Smooth muscle cell of the brain vasculature (primary cell): ENCODE results near the gene KRT86.
A peak's percentile ranks its signal among the peaks of the same experiment; 100 is the strongest.
"Not testable (repeated sequence)": the region's sequence is repeated elsewhere in the genome, so short reads cannot be mapped to it uniquely, and the experiment has no call there.

ENCODE experiments used
- DNase-seq: peaks from one replicate; pipeline ENCODE4 v3.0.0-alpha.2; 2012; ENCODE audit warnings: low read depth, low spot score

KRT86 gene

DNA sequence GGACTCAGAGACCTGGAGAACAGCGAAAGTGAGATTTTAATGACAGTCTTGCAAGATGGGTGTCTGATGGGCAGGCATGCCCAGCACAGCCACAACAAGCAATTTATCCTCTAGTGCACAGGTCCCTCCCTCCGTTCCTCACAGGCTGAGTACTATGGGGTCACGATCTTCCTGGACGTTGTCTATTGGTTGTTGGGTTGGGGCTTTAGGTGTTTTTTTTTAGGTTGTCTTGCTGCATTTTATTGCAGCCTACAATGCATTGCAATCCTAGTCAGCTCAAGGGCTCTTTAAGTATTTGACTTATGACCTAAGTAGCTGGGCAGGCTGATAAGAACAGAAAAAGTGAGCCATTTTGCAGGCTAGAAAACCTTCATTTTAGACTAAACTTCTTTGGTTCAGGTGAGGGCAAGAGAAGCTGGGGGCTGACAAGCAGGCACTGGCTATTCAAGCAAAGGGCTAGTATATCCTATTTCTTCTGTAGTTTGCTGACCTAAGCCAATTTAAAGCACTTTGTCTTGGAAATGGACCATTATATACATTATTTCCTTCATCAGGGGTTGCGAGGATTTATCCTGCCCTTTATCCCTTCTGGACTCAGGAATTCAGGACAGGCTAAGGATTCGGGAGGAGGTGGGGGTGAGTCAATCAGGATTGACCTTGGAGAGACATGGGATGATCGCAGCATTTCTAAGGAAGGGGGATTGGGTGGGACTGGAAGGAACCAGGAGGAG lies 35.4 kb upstream of the KRT86 start:
- DNase-seq: no peak

DNA sequence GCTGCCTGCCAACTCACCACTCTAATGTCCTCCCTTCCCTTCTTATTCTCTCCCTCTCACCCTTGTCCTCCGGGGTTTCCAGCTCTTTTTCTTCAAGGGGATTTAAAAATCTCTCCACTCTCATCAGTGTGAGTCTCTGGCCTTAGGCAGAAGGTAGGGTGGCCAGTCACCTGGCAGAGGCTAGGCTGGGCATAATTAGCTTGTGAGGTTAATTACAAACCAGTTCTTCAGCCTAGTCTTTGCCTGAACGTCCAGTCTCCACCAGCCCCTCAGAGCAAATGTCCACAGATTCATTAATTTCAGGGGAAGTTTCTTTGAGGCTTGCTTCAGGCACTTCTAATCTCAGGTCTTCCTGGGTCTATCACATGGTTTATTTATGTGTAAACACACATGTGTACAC lies 34.7 kb upstream of the KRT86 start:
- no peak for DNase-seq

DNA sequence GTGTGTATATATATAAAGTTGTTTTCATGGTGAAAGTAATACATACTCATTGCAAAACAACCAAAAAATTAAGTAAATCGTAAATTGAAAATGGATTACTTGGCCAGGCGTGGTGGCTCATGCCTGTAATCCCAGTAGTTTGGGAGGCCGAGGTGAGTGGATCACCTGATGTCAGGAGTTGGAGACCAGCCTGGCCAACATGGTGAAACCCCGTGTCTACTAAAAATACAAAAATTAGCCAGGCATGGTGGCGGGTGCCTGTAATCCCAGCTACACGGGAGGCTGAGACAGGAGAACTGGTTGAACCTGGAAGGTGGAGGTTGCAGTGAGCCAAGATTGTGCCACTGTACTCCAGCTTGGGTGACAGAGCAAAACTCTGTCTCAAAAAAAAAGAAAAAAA lies 34.2 kb upstream of the KRT86 start:
- DNase-seq: not testable (repeated sequence)

DNA sequence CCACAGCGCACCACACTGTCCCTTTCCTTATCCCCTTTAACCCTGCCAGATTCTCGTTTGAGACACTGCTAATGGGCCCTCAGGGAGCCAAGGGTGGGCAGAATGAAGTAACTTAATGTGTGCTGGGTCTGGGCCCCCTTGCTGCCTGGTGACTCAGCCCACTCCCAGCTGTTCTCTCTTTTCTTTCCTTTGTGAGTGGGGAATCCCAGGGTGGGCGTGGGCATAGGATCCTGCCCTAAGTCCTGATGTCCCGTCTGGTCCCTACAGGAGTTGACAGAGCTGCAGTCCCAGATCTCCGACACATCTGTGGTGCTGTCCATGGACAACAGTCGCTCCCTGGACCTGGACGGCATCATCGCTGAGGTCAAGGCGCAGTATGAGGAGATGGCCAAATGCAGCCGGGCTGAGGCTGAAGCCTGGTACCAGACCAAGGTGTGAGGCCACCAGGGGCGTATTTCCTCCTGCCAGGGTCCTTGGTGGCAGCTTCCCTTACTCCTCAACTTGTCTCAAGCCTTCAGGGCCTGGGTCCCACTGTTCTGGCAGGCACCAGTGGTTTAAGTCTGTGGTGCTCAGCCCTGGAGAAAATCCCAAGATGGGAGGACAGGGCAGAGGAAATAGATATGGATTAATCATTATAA lies 33.1 kb upstream of the KRT86 start:
- no peak for DNase-seq

DNA sequence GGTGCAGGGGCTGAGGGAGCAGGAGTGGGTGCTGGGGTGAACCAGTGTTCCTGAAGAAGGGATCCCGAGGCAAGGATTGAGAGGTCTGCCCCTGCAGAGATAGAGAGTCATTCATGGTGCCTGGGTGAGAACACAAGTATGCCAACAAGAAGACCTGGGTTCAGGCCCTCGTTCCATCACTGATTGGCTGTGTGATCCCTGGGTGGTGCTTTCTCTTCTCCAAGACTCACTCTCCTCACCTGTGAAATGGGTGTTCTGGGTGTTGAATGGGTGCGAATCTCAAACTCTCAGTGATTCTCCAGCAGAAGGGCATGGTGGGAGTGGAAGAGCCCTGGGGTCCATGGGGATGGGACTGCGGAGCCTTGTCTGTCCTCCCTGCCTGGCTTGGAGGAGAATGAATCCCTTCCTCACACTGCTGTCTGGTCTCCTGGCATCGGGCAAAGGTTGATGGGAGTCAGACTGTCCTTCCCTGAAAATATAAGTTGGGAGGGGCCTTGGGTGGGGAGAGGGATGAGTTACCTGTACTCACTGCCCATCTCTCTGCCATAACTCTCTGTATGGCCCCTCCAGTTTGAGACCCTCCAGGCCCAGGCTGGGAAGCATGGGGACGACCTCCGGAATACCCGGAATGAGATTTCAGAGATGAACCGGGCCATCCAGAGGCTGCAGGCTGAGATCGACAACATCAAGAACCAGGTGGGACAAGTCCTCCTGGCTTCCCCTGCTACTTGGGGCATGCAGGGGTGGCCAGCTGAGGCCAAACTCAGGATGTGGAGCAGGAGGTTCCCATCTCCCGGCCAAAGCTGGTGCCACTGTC lies 31.8 kb upstream of the KRT86 start:
- DNase-seq: no peak

DNA sequence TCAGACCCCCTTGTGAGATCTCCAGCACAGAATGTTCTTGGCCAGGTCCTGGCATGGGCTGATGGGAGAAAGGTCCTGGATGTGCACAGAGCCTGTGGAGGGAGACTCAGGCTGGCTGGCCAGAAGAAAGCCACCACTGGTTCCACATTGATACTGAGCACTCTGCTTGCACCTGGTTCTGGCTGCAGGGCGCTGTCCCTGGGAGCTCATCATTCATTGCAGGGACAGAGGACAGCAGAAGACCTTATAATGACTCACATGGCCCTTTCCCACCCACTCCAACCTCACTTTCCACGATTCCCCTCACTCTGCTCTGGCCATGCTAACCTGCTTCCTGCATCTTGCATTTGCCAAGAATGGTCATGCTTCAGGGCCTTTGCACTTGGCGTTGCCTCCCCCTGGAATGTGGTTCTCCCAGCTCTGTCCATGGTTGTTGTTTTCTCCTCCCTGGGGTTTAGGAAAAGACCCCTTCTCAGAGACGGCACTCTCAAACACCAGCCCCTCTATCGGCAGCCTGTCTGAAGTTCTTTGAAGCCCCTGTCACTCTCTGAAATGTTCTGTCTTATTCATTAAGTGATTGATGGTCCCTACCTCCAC lies 31.1 kb upstream of the KRT86 start:
- no peak for DNase-seq

DNA sequence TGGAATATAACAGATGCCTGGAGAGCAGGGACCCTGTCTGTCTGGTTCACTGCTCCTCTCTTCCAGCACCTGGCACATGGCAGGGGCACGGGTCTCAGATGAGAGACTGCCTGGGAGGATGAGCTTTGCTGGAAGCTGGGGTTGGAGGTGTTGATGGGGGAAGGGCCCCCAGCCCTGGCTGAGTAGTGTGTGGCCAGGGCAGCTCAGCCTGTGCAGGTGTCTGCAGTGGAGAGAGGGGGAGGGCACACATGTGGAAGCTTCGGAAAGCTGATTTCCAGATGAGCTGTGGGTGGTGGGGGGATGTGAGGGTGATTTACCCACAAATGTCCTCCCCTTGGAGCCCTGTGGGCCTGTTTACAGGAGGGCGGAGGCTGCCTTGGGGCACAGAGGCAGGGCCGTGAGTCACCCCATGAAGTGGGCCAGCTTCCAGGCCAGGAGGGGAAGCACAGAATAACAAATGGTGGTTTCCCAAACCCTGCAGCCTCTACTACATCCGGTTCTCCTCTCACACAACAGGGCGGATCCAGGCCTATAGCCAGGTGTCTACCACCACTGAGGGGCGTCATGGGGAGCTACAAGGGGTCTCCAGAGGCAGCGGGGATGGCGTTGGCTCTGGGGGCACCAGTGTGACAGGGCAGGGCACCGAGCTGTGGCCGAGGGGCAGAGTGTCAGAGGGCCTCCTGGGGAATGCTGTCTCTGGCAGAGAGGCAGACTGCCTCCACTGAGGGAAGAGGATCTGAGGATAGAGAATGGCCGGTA lies 30.4 kb upstream of the KRT86 start:
- DNase-seq: peak; percentile 47

DNA sequence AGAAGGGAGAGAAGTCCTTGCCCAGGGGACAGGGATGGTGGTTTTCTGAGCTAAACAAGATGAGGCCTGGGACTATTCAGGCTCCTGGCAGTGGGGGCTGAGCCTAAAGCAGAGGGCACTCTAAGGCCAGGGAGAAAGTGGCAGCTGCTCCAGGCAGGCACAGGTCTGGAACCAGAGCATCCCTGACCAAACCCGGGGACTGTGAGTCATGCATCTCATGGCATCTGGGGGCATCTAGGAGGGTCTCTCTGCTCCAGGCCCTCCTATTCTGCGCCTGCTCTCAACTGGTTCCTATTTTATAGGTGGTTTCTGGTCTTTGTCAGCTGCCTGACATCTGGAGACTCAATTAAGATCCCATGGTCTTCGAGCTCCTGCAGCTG lies 29.8 kb upstream of the KRT86 start:
- DNase-seq: no peak

DNA sequence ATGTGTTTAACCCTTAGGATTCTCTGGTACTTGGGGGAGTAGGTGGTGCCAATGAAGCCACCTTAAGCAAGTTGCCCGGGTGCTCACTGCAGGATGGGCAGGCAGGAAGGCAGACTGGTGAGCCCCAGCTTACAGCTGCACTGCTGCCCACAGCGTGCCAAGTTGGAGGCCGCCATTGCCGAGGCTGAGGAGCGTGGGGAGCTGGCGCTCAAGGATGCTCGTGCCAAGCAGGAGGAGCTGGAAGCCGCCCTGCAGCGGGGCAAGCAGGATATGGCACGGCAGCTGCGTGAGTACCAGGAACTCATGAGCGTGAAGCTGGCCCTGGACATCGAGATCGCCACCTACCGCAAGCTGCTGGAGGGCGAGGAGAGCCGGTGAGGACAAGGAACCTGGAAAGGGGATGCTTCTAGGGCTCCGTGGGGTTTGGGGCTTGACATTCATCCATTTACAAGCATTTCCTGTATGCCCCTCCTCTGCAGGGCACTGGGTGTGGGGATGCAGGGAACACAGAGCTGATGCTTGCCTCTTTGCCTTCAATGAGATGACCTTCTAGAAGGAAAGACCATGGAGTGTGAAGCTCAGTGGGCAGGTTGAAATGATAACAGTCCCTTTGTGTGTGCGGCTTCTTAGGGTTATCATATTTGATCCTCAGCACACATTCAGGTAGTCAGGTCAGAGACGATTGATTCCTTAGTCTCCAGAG lies 29.0 kb upstream of the KRT86 start:
- DNase-seq: no peak

DNA sequence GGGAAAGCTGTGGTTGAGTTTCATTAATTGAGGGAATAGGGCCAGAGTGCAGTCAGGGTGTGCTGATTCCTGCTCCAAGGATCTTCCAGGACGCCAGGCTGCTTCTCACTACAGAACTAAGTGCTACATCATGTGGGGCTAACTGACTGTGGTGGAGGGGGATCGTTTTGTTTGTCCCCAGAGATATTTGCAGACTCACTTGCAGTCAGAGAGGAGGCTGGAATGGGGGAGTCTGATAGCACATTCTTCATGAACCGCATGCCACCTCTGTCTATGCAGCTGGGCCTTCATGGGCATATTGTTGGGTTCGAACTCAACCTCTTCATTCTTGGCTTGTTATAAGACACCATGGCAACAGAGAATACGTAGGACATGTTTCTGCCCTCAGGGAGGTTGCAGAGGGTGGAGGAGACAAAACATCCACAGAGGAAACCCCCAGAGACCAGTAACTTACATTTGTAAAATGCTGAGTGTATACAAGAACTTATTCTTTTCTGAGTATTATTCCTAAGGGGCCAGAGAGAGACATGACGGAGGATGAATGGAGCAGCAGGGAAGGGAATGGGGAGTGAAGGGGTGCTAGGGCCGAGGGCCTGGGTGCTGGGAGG lies 28.4 kb upstream of the KRT86 start:
- no peak for DNase-seq

DNA sequence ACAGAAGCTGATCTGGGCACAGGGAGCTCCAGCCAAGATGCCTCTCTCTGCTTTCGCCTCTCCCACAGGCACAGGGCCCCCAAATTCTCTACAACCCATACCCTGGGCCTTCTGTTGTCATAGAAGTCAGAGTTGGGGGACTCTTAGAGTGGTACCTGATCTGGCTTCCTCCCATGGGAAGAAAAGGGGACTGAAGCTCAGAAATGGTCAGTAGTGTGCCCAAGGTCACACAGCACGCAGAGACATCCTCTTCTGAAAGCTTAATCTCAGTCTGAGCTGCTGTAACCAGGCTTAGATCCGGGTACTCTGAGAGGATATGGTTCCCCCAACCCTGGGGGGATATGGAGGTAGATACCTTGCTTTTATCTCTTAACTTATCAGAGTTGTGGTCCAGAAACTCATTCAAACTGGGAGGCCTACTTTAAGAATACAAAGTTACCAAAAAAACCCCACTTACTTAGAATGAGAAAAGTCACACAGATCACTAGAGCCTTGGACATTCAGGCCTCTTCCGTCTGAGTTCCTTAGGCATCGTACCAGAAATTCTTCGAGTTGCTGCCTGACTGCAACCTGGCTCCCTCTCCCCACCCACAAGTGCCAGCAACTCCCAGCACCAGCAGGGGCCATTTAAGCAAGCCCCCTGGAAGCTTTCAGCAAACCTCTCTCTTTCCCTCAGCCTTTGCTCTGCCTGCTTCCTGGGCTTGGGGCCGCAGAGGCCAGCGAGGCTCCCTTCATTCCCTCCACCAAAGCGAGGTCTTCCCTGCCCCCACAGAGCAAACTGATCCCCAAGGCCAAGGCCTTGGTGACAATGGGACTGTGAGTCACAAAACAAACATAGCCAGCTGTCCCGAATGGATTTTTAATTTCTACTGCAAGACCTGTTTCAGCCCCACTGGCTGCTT lies 27.5 kb upstream of the KRT86 start:
- DNase-seq: no peak

DNA sequence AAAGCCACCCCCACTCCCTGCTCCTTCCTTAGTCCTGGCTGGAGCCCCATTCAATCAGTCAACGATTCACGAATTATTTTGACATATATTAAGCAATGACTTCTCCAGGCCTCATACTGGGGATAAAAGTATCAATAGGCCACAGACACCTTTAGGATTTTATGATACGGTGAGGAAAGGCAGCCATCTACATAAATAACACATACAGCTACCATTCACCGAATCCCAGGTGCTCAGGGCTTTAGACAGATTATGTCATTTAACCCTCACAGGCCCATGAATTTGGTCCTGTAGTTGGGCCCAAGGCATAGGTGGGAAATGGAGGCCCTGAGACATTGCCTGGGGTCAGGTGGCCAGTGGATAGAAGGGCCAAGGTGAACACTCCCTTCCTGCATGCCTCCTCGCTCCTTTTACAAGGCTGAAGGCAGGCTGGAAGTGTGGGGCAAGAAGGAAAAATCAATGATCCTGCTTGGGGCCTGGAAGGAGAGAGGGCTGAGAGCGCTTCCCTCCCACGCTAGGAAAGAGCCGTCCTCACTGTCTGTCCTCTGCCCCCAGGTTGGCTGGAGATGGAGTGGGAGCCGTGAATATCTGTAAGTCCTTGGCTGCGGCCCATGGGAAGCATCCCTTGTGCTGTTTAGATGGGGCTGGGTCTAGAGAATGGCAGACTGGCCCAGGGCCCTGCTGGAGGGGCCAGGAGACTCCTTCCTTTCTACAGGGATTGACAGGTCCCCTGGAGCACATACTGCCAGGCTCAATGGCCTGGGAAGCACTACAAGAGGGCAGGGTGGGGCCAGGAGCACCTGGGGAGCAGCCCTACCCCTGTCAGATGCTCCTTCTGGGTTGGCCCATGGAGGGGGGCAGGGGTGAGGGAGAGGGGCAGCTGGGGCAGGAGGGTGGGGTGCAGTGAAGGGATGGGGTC lies 26.6 kb upstream of the KRT86 start:
- DNase-seq: no peak

DNA sequence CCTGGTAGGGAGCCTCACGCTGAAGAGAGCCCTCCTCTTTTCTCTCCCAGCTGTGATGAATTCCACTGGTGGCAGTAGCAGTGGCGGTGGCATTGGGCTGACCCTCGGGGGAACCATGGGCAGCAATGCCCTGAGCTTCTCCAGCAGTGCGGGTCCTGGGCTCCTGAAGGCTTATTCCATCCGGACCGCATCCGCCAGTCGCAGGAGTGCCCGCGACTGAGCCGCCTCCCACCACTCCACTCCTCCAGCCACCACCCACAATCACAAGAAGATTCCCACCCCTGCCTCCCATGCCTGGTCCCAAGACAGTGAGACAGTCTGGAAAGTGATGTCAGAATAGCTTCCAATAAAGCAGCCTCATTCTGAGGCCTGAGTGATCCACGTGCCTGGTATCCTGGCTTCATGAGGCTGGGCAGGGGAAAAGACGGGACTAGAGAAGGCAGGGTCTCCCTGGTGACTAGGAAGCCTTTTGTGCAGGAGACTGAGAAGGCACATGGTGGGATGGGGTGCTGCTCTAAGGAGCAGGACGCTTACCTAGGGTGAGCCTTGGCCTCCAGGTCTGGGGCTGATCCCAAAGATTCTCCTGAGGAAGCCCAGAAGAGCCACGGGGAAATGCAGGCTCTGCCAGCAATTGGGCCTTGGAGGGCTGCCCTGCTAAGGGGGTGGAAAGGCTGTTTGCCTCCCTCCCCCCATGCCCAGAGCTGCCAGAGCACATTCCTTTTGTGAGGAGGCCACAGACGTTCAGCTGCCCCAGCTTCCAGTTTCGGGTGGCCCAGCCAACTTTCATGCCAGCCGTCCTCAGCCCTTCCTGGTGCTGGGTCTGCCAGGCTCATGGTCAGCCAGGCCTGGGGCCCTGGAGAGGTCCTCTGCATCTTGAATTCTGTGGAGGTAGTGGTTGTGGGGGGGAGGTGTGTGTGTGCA lies 25.6 kb upstream of the KRT86 start:
- no peak for DNase-seq

DNA sequence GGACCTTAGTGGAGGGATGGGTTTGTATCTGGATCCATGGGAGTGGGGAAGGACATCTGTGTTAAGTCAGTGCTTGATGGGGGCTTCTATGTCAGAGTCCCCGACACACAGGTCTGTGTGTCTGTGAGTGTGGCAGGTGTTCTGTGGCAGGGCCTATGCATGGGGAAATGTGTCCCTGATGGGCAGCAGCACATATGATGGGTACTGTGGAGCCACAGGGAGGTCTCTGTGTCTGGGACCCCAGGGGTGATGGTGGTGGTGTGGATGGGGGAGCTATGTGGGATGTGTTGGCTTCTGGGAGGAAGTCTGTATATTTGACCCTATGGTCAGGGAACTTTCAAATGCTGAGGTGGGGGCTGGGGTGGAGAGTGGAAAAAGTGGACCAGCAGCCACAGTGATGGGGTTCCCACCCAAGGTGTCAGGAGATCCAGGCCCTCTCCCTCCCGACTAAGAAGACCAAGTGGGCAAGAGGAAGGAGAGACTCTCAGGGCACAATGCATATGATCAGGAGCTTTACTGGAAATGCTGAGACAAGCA lies 24.9 kb upstream of the KRT86 start:
- no peak for DNase-seq

DNA sequence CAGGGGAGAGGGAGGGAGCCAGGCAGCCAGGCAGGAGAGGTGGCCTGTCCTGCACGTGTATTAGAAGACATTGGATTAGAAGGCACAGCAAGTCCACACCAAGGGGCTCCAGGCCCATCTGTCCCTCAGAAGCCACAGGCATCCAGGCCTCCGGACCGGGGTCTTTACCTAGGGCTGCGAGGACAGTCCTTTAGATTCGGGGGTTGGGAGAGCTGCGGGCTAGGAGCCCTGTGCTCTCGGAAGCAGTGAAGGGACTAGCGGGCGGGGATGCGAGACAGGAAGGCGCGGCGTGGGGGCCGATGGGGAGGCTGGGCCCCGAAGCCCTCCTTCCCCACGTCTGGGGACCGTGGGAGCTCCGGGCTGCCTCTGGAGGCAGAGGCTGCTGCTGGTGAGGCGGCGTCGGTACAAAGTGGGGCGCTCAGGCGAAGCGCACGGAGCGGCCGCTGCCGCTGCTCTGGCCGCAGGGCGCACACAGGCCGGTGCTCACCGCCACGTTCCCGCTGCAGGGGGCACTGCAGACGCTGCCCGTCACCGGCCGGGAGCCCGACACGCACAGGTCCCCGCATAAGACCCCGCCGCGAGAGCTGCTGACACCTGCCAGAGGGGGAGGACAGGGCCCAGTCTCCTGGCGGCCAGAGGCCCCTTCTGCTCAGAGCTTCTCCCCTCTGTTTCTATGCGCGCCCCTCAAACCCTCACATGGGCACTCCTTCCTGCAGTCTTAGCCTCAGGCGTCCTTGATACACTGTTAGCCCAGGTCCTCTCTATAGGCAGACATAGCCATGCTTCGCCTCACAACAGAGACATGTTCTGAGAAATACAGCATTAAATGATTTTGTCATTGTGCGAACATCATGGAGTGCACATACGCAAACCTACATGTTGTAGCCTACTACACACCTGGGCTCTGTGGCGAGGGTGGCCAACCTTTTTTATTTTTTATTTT lies 24.1 kb upstream of the KRT86 start:
- no peak for DNase-seq
